AG04449 (cell line): ENCODE results near the gene SUPT6H.
"Not testable (repeated sequence)": the region's sequence is repeated elsewhere in the genome, so short reads cannot be mapped to it uniquely, and the experiment has no call there.

Experiments used
- CTCF ChIA-PET: fragments of 350-600 bp; formaldehyde crosslinking; extraction: SDS; loops from one replicate; lab custom pipeline; 2021; ENCODE audit warnings: antibody characterized with exemption; lab: Yijun Ruan, JAX
- POLR2A ChIA-PET: fragments of 400-600, 350-600 bp; formaldehyde crosslinking; extraction: SDS; loops from one replicate; lab custom pipeline; 2020; ENCODE audit warnings: antibody characterized with exemption, inconsistent platforms; lab: Yijun Ruan, JAX
- DNase-seq: peaks from one replicate; pipeline ENCODE4 v3.0.0-alpha.2; 2010; ENCODE audit warnings: low read depth, low spot score
- H3K4me3 ChIP-seq: 2 replicates; pipeline ENCODE4 v1.5.1; 2011; ENCODE audit warnings: low read depth, mild to moderate bottlenecking, control low read depth, low read length
- TF ChIP-seq, protein P1 (sequence below): IDR thresholded peaks from one replicate; pipeline ENCODE4 v1.5.1; 2011; ENCODE audit warnings: mild to moderate bottlenecking, moderate library complexity, low read length, control low read depth, inconsistent platforms; ENCODE audit not compliant: insufficient read depth; ENCODE audit errors: missing control alignments

The SUPT6H gene

DNA sequence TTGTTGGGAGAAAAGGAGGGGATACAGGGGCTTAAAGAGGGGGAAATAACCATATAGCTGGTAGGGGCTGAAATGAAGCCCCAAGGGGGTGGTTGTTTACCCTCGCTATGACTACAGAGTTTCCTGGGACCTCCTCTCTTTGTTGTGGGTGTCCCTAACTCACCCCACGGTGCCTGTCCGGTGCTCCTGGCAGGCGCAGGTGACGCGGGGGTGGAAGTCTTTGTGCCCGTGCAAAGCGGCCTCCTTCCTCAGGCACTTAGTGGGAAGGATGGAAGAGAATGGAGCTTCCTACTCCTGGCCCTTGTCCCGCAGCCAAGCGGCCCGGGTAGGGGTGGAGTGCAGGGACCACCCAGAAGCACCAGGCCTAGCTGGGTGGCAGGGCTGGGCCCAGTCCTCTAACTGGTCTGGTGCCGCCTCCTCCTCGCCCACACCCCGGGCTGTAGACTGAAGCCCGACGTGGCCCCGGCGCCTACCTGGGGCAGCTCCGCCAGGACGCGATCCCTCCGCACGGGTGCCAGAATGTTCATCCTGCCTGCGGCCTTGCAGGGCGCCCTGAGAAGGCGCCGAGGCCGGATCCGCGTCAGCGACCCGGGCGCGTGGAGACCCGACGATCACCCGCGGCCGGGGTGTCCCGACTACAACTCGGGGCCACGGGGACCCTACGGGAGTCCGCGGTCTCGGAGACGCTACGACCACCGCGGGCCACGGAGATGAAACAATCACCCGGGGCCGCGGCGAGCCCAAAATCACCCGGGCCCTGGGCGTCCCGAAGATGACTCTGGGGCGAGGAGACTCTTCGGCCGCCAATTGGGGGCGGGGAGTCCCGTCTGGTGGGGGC lies 55.0 kb downstream of the SUPT6H start:
- peak overlapping the region; percentile 88 for H3K4me3 ChIP-seq
- POLR2A ChIA-PET = interaction anchor here (1.6 kb wide), 1 partner anchor 10 kb away, joined by 3 read pairs; no protein-coding TSS in a partner anchor
- CTCF ChIA-PET = interaction anchor here (0.9 to 2.3 kb wide), 4 partner anchors 10 to 236 kb away, joined by 3 to 8 read pairs (median 5); no protein-coding TSS in a partner anchor
- TF ChIP-seq, protein P1, sequence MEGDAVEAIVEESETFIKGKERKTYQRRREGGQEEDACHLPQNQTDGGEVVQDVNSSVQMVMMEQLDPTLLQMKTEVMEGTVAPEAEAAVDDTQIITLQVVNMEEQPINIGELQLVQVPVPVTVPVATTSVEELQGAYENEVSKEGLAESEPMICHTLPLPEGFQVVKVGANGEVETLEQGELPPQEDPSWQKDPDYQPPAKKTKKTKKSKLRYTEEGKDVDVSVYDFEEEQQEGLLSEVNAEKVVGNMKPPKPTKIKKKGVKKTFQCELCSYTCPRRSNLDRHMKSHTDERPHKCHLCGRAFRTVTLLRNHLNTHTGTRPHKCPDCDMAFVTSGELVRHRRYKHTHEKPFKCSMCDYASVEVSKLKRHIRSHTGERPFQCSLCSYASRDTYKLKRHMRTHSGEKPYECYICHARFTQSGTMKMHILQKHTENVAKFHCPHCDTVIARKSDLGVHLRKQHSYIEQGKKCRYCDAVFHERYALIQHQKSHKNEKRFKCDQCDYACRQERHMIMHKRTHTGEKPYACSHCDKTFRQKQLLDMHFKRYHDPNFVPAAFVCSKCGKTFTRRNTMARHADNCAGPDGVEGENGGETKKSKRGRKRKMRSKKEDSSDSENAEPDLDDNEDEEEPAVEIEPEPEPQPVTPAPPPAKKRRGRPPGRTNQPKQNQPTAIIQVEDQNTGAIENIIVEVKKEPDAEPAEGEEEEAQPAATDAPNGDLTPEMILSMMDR = no peak
- no peak for DNase-seq

DNA sequence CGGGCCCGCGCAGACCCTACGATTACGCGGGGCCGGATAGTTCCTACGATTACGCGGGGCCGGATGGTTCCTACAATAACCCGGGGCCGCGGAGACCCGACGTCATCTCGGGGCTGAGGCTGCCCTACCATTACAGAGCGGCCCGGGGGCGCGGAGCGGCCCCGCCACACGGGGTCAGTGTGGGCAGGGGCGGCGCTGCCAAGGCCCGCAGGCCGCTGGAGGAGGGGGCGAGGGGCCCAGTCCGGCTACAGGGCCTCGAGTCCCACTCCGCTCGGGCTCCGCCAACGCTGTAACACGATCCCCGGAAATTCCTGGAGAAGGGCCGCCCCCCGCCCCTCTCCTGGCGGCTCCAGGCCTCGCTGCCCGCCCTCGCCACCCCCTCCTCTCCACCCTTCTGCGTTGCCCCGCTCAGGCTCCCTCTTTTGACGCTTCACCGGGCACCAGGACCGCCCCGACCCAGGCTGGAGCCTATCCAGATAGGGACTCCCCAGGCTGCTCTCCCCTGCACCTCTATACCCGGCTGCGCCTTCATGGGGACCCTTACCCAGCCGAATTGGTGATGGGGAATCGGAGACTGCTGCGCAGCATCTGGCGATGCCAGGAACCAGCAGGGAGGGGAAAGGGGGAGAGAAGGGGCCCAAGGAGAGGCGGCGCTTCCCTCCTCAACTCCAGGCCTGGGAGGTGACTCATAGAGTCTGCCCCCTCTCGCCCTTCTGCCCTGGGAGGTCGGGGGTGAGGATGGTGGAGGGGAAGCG lies 55.8 kb downstream of the SUPT6H start, which contains the start of gene RAB34:
Gene RAB34 (minus strand): TSS at position 291 of the 755 bp plus-strand sequence. CDS start 602 bp downstream, outside the sequence.
- TF ChIP-seq, protein P1 = peak; percentile 37
- POLR2A ChIA-PET = interaction anchor here (0.6 kb wide), 1 partner anchor 68 kb away, joined by 3 read pairs; no protein-coding TSS in a partner anchor
- H3K4me3 ChIP-seq = peak within 1 kb of the TSS; percentile 88
- CTCF ChIA-PET = interaction anchor here (1.0 kb wide), 1 partner anchor 9 kb away, joined by 4 read pairs; no protein-coding TSS in a partner anchor
- DNase-seq = no peak

DNA sequence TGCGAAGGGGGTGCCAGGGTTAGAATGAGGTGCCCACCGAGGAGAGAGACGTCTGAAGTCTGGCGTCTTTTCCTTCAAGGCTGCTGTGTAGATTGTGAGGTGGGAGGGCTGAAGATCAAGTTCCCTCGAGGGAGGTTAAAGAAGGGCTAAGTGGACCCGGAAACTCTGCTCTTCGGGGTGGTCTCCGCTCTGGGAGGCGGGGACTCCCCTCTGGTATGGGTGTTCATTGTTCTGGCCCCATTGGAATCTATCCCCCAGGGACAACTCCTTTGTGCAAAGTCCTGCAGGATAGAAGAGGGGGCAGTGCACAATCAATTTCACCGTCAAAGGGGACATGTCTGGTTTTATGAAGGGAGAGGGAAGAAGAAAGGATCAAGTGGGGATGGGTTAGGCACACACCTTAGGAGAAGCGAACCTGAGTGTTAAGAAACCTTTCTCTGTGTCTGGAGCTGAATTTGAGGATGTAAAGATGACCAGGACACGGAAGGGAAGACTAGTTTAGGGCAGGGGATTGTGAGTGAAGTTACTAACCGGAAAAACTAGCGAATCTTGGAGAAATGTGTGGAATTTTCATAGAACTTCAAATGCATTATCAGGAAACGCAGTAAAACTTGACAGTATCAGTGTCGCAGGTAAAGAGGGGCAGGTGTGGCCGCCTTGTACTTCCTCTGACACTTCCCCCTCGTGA lies 56.5 kb downstream of the SUPT6H start:
- ChIA-PET POLR2A (interaction anchor here (0.6 to 1.1 kb wide), 2 partner anchors 24 to 69 kb away, joined by 3 read pairs; no protein-coding TSS in a partner anchor), CTCF (interaction anchor here (0.7 to 1.2 kb wide), 3 partner anchors 8 to 9 kb away, joined by 3 to 7 read pairs (median 4); no protein-coding TSS in a partner anchor)
- peak overlapping the region; percentile 88 for H3K4me3 ChIP-seq
- TF ChIP-seq, protein P1 = no peak
- DNase-seq = no peak

DNA sequence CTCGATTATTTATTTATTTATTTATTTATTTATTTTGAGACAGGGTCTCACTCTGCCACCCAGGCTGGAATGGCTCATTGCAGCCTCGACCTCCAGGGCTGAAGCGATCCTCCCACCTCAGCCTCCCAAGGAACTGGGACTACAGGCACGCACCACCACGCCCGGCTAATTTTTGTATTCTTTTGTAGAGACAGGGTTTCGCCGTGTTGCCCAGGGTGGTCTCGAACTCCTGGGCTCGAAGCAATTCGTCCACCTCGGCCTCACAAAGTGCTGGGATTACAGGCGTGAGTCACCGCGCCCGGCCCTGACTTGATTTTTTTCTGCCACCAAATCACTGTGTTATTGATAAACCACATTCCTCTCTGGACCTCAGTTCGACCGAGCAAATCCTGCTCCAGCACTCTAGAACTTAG lies 57.0 kb downstream of the SUPT6H start:
- ChIA-PET POLR2A (interaction anchor here (0.5 to 1.7 kb wide), 14 partner anchors 8 to 552 kb away, joined by 3 to 30 read pairs (median 4); partner anchors contain the start of genes NEK8, PHF12, PROCA1 and SDF2), CTCF (interaction anchor here (0.7 to 17.0 kb wide), 8 partner anchors 8 to 234 kb away, joined by 3 to 603 read pairs (median 5); partner anchors contain the start of genes NEK8 and TRAF4)
- H3K4me3 ChIP-seq = peak overlapping the region; percentile 97
- TF ChIP-seq, protein P1 = no peak
- no peak for DNase-seq

DNA sequence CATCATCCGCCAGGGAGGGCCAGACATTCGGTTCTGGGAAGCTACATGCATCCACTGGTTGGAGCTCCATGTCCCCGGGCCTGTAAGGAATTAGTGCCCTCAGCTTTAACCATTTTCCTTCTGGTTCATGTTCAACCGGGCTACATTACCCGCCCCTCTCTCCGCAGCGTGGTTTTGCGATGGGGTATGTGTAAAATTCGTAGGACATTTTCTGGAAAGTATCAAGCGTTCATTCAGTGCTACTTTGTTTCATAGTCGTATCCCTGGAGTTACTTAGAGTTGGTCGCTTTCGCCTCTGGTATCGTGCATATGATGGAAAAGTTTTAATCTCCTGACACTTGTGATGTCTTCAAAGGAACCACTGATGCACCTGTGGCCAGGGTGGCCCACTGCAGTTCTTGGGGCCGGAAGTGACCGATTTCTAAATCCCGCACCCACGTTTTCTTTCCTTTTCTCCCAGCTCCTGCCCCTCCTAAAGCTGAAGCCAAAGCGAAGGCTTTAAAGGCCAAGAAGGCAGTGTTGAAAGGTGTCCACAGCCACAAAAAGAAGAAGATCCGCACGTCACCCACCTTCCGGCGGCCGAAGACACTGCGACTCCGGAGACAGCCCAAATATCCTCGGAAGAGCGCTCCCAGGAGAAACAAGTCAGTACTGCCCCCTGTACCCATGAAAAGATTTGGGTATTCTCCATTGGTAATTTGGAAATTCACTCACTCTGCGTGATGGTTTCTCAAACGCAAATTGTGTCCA lies 58.4 kb downstream of the SUPT6H start:
- DNase-seq = no peak
- H3K4me3 ChIP-seq = peak overlapping the region; percentile 97
- POLR2A ChIA-PET = interaction anchor here (1.1 to 1.7 kb wide), 7 partner anchors 8 to 233 kb away, joined by 4 to 30 read pairs (median 9); partner anchors contain the start of genes NEK8, PHF12, PROCA1 and SDF2
- TF ChIP-seq, protein P1 = no peak
- CTCF ChIA-PET = interaction anchor here (1.2 to 17.0 kb wide), 6 partner anchors 9 to 233 kb away, joined by 3 to 603 read pairs (median 7); partner anchors contain the start of genes PROCA1 and TRAF4

DNA sequence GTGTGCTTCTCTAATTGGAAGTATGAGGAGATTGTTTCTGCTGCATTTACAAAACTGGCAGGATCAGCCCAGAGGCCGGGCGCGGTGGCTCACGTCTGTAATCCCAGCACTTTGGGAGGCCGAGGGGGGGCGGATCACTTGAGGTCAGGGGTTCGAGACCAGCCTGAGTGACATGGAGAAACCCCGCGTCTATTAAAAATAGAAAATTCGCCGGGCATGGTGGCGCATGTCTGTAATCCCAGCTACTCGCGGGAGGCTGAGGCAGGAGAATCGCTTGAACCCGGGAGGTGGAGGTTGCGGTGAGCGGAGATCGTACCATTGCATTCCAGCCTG lies 59.0 kb downstream of the SUPT6H start:
- POLR2A ChIA-PET = interaction anchor here (1.1 kb wide), 1 partner anchor 231 kb away, joined by 4 read pairs; the partner anchor contains the start of gene PHF12
- not testable (repeated sequence) for DNase-seq
- H3K4me3 ChIP-seq = peak overlapping the region; percentile 97
- CTCF ChIA-PET = interaction anchor here (1.2 to 17.0 kb wide), 4 partner anchors 9 to 232 kb away, joined by 3 to 603 read pairs (median 9); partner anchors contain the start of genes PROCA1 and TRAF4
